GM12878 (cell line): ENCODE results near the gene ZC4H2. TPM values are rescaled to one million over a fixed set of nuclear protein-coding genes. Genes with fewer than 3 reads are reported as not detected.

Source experiments
- ATAC-seq: fragments of 200-7000 bp; cut with Tn5 transposase; 3 replicates; pipeline ENCODE4 v1.9.1; 2020; ENCODE audit warnings: mild to moderate bottlenecking, moderate library complexity
- BruUV-seq: library from RNA; stranded (reverse); fragments of 400-500 nt; replicated peaks from 2 replicates; lab custom pipeline; 2021; lab: Mats Ljungman, UMichigan
- CTCF ChIA-PET: fragments of 300-600 bp; sonication (Branson Sonifier 250); formaldehyde crosslinking; extraction: SDS; loops from one replicate; lab custom pipeline; 2021; ENCODE audit warnings: inconsistent platforms; lab: Yijun Ruan, JAX
- POLR2A ChIA-PET: fragments of 350-600 bp; formaldehyde crosslinking; extraction: SDS; loops from one replicate; lab custom pipeline; 2021; ENCODE audit warnings: inconsistent platforms; lab: Charles Lee
- RAD21 ChIA-PET: fragments of 300-600 bp; sonication (Branson Sonifier 250); formaldehyde crosslinking; loops from one replicate; lab custom pipeline; 2023; ENCODE audit warnings: antibody characterized with exemption; ENCODE audit not compliant: unreplicated experiment; lab: Charles Lee
- SMC1A ChIA-PET: fragments of 300-600 bp; sonication (Branson Sonifier 250); formaldehyde crosslinking; loops from one replicate; lab custom pipeline; 2023; ENCODE audit not compliant: unreplicated experiment, uncharacterized antibody; lab: Charles Lee
- DNase-seq: peaks from one replicate; pipeline ENCODE4 v3.0.0-alpha.2; 2011; ENCODE audit warnings: low read depth, low spot score
- FAIRE-seq: peaks from 3 replicates; lab custom pipeline; 2011; peaks lifted over from hg19 to GRCh38; lab: Jason Lieb, UNC
- H2AFZ ChIP-seq: 2 replicates; pipeline ENCODE4 v1.6.0; 2011; ENCODE audit warnings: low read depth, low read length, control low read depth; ENCODE audit not compliant: control insufficient read depth
- H3K27ac ChIP-seq: 2 replicates; pipeline ENCODE4 v1.5.1; 2011; ENCODE audit warnings: control low read depth; ENCODE audit not compliant: control insufficient read depth, insufficient read depth
- H3K27me3 ChIP-seq, 2 experiments: replicated peaks in 1 of 2; 2 replicates each; pipeline versions ENCODE4 v1.6.0 to v1.6.1; 2011; ENCODE audit warnings: low read length in 1 of 2; ENCODE audit not compliant: control insufficient read depth in 2 of 2, insufficient read depth in 2 of 2
- H3K36me3 ChIP-seq, 2 experiments: 2 replicates each; pipeline ENCODE4 v1.5.1; 2011; ENCODE audit warnings: low read length in 1 of 2; ENCODE audit not compliant: control insufficient read depth in 2 of 2, insufficient read depth in 2 of 2
- H3K4me1 ChIP-seq: 2 replicates; pipeline ENCODE4 v1.6.1; 2011; ENCODE audit warnings: mild to moderate bottlenecking, low read length, moderate library complexity, mixed read lengths; ENCODE audit not compliant: control insufficient read depth, insufficient read depth
- H3K4me2 ChIP-seq: 2 replicates; pipeline ENCODE4 v1.6.0; 2011; ENCODE audit warnings: control low read depth; ENCODE audit not compliant: control insufficient read depth, insufficient read depth
- H3K4me3 ChIP-seq: fragments of 200-600 bp; sonication (generic); 2 replicates; pipeline ENCODE4 v1.5.1; 2016
- H3K79me2 ChIP-seq: 2 replicates; pipeline ENCODE4 v1.6.0; 2011; ENCODE audit warnings: low read length; ENCODE audit not compliant: control insufficient read depth, insufficient read depth
- H3K9ac ChIP-seq: 2 replicates; pipeline ENCODE4 v1.8.0; 2011; ENCODE audit warnings: low read length, control low read depth, mixed read lengths; ENCODE audit not compliant: control insufficient read depth, insufficient read depth
- H3K9me3 ChIP-seq: replicated peaks from 3 replicates; pipeline ENCODE4 v1.5.1; 2011; ENCODE audit warnings: mild to moderate bottlenecking, low read length; ENCODE audit not compliant: control insufficient read depth, insufficient read depth
- H4K20me1 ChIP-seq: 2 replicates; pipeline ENCODE4 v1.6.0; 2011; ENCODE audit not compliant: control insufficient read depth, insufficient read depth
- NFIC ChIP-seq: IDR thresholded peaks from 2 replicates; pipeline ENCODE4 v1.6.1; 2012; ENCODE audit warnings: low read depth, mild to moderate bottlenecking, inconsistent platforms, low read length, moderate library complexity
- SREBF2 ChIP-seq: IDR thresholded peaks from 2 replicates; pipeline ENCODE4 v1.6.1; 2012; ENCODE audit warnings: mild to moderate bottlenecking, low read length
- WGBS: methylation state at CpG from one replicate; pipeline ENCODE4 v1.1.6; 2016; ENCODE audit warnings: low lambda C conversion rate; ENCODE audit not compliant: insufficient replicate concordance, insufficient coverage; ENCODE audit errors: missing lambda C conversion rate; 5-methylcytosine and 5-hydroxymethylcytosine counted together
- in situ Hi-C: fragments of 300-500 bp; cut with MboI; formaldehyde crosslinking; loops from 9 replicates; pipeline ENCODE4 v1.14.3; 2018; ENCODE audit warnings: mixed read lengths
- intact Hi-C: fragments of 100-400 bp; cut with micrococcal nuclease; formaldehyde crosslinking; loops from one replicate; pipeline ENCODE4 v1.14.2; 2022; ENCODE audit not compliant: unreplicated experiment
- polyA plus RNA-seq, 11 experiments: library from polyadenylated mRNA; depleted of rRNA in 4 of 11; unstranded in 6 of 11; stranded (reverse) in 5 of 11; fragments of >200 nt; fragmentation: Nextera tagmentation in 4 of 11; fragmentation: Illumina TruSeq in 1 of 11; extraction: Ambion mirVana in 4 of 11; extraction: Trizol in 1 of 11; gene quantifications; 1 replicate in 1 of 11; 2 replicates in 10 of 11; pipeline versions ENCODE4 v1.2.1 to v1.2.3, GENCODE V29; 2011 to 2016; ENCODE audit warnings: inconsistent platforms in 2 of 11, missing spikeins in 2 of 11, low read depth in 1 of 11
- total RNA-seq, 4 experiments: library from RNA; depleted of rRNA in 3 of 4; stranded (reverse); fragments of >200 nt in 3 of 4; fragmentation: Illumina TruSeq in 1 of 4; extraction: Trizol in 1 of 4; gene quantifications; 2 replicates each; pipeline versions ENCODE4 v1.2.1 to v1.2.3, GENCODE V29; 2013 to 2021
- TF ChIP-seq, protein P1 (sequence below): fragments of 150-350 bp; IDR thresholded peaks from 2 replicates; pipeline ENCODE4 v1.6.1; 2016; ENCODE audit warnings: low read depth, low read length

The ZC4H2 gene
- total and polyA plus RNA-seq, 10 of the 15 experiments (the other 5 are each of a cell fraction or from before 2014, with no cell fraction given), result 0.27 to 1.8 (median 0.67) TPM

DNA sequence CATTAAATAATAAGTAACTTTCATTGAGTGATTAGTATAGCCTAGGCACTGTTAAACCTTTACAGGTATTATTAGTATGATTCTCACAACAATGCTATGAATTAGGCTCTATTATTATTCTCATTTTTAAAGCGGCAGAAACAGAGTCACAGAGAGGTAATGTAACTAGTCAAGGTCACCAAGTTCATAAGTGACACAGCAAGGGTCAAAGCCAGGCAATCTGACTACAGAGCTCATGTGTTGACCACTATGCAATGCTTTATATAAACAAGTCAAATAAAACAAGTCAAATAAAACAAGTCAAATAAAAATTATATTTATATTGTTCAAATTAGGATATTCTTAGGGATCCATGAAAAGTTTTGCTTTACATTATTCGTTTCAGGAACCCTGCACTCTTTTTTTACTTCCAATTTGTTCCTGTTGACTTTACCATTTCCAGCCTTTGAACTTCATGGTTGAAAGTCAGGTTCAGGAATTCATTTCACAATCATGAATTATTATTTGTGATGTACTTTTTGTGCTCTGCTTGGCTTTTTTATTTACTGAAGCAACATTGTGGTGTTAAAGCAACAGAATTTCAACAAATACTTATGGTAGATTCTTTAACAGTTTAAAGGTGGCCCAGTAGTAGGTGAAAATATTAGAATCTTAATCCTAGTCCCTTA, 18.0 kb upstream of the ZC4H2 start (continued):
- TF ChIP-seq, protein P1, sequence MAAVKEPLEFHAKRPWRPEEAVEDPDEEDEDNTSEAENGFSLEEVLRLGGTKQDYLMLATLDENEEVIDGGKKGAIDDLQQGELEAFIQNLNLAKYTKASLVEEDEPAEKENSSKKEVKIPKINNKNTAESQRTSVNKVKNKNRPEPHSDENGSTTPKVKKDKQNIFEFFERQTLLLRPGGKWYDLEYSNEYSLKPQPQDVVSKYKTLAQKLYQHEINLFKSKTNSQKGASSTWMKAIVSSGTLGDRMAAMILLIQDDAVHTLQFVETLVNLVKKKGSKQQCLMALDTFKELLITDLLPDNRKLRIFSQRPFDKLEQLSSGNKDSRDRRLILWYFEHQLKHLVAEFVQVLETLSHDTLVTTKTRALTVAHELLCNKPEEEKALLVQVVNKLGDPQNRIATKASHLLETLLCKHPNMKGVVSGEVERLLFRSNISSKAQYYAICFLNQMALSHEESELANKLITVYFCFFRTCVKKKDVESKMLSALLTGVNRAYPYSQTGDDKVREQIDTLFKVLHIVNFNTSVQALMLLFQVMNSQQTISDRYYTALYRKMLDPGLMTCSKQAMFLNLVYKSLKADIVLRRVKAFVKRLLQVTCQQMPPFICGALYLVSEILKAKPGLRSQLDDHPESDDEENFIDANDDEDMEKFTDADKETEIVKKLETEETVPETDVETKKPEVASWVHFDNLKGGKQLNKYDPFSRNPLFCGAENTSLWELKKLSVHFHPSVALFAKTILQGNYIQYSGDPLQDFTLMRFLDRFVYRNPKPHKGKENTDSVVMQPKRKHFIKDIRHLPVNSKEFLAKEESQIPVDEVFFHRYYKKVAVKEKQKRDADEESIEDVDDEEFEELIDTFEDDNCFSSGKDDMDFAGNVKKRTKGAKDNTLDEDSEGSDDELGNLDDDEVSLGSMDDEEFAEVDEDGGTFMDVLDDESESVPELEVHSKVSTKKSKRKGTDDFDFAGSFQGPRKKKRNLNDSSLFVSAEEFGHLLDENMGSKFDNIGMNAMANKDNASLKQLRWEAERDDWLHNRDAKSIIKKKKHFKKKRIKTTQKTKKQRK, result no peak

DNA sequence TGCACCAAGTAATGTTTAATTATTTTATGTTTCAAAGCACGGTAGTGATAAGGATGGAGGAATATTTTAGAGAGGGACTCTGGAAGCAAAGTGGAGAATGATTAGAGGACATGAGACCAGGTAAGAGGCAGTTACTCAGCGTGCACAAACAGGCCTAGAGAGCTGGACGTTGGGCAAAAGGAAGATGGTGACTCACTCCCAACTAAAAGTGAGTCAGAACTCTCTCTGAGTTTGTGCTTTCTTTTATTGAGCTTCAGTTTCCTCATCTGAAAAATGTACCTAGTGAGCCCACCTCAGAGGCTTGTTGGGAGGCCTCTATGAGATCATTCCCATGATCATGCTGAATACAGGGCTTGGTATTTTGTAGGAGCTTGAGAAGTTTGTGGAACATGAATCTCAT, 1.6 kb upstream of the ZC4H2 start:
- no peaks in the 10 kb centered on the region for H3K27me3 ChIP-seq
- no TSS peak for BruUV-seq
- DNase-seq (no peak), ATAC-seq (no peak), FAIRE-seq (no peak)
- RAD21 ChIA-PET, result no interaction called here
- H3K9ac ChIP-seq, result no peak overlapping the region
- no peak overlapping the region for H2AFZ ChIP-seq
- CTCF ChIA-PET, result no interaction called here
- no peaks in the 10 kb centered on the region for H3K4me1 ChIP-seq
- H3K9me3 ChIP-seq, result no peaks in the 10 kb centered on the region
- no peaks in the 10 kb centered on the region for H3K36me3 ChIP-seq
- in situ Hi-C loops (no loop called here), intact Hi-C loops (no loop called here)
- no peak overlapping the region for H3K4me3 ChIP-seq
- POLR2A ChIA-PET, result no interaction called here
- 25% methylated on average over 3 of the region's 3 CpGs for WGBS
- no peak overlapping the region for H3K27ac ChIP-seq
- SMC1A ChIA-PET, result no interaction called here
- H3K4me2 ChIP-seq, result no peak overlapping the region
- H3K79me2 ChIP-seq, result no peaks in the 10 kb centered on the region
- H4K20me1 ChIP-seq, result no peaks in the 10 kb centered on the region
- TF ChIP-seq NFIC, result no peak
- TF ChIP-seq SREBF2, result no peak
